GM10248 (cell line): ENCODE data around the gene PTCD1.
A peak's percentile ranks its signal among the peaks of the same experiment; 100 is the strongest.

Experiments used
- CTCF ChIA-PET: fragments of 300-600 bp; sonication (Branson Sonifier 250); formaldehyde crosslinking; extraction: SDS; loops from one replicate; lab custom pipeline; 2021; ENCODE audit warnings: antibody characterized with exemption; lab: Yijun Ruan, JAX
- POLR2A ChIA-PET: fragments of 350-650 bp; sonication (Branson Sonifier 250); formaldehyde crosslinking; extraction: SDS; loops from one replicate; lab custom pipeline; 2020; ENCODE audit warnings: antibody characterized with exemption; lab: Yijun Ruan, JAX
- DNase-seq: peaks from one replicate; pipeline ENCODE4 v3.0.0; 2012; ENCODE audit errors: extremely low spot score
- TF ChIP-seq, protein P1 (sequence below): IDR thresholded peaks from 2 replicates; pipeline ENCODE4 v1.5.1; 2012; ENCODE audit warnings: mild to moderate bottlenecking, low read depth; ENCODE audit errors: extremely low read depth, missing control alignments, control extremely low read depth

Gene PTCD1

GRCh38 chr7:99374111-99375064 is 64.2 kb downstream of the PTCD1 start, which contains the start of gene ARPC1B:
Gene ARPC1B (plus strand): TSS chr7:99374730. CDS start chr7:99385715, 10,985 bp downstream.
- CTCF ChIA-PET: interaction anchor here (1.1 to 1.5 kb wide), 3 partner anchors 9 to 19 kb away, joined by 3 to 5 read pairs (median 4); no protein-coding TSS in a partner anchor
- POLR2A ChIA-PET: interaction anchor here (1.4 kb wide), 1 partner anchor 34 kb away, joined by 6 read pairs; the partner anchor contains the start of genes BUD31 and PDAP1
- peak; percentile 98 for DNase-seq
- TF ChIP-seq, protein P1, sequence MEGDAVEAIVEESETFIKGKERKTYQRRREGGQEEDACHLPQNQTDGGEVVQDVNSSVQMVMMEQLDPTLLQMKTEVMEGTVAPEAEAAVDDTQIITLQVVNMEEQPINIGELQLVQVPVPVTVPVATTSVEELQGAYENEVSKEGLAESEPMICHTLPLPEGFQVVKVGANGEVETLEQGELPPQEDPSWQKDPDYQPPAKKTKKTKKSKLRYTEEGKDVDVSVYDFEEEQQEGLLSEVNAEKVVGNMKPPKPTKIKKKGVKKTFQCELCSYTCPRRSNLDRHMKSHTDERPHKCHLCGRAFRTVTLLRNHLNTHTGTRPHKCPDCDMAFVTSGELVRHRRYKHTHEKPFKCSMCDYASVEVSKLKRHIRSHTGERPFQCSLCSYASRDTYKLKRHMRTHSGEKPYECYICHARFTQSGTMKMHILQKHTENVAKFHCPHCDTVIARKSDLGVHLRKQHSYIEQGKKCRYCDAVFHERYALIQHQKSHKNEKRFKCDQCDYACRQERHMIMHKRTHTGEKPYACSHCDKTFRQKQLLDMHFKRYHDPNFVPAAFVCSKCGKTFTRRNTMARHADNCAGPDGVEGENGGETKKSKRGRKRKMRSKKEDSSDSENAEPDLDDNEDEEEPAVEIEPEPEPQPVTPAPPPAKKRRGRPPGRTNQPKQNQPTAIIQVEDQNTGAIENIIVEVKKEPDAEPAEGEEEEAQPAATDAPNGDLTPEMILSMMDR: no peak

- ChIA-PET CTCF (interaction anchor here (1.0 to 1.5 kb wide), 4 partner anchors 8 to 18 kb away, joined by 3 to 5 read pairs (median 4); no protein-coding TSS in a partner anchor), POLR2A (interaction anchor here (1.4 kb wide), 1 partner anchor 35 kb away, joined by 6 read pairs; the partner anchor contains the start of genes BUD31 and PDAP1)
- no peak for DNase-seq
- TF ChIP-seq, protein P1: no peak
Observed at GRCh38 chr7:99373091-99374066, 65.2 kb downstream of the PTCD1 start.

DNA sequence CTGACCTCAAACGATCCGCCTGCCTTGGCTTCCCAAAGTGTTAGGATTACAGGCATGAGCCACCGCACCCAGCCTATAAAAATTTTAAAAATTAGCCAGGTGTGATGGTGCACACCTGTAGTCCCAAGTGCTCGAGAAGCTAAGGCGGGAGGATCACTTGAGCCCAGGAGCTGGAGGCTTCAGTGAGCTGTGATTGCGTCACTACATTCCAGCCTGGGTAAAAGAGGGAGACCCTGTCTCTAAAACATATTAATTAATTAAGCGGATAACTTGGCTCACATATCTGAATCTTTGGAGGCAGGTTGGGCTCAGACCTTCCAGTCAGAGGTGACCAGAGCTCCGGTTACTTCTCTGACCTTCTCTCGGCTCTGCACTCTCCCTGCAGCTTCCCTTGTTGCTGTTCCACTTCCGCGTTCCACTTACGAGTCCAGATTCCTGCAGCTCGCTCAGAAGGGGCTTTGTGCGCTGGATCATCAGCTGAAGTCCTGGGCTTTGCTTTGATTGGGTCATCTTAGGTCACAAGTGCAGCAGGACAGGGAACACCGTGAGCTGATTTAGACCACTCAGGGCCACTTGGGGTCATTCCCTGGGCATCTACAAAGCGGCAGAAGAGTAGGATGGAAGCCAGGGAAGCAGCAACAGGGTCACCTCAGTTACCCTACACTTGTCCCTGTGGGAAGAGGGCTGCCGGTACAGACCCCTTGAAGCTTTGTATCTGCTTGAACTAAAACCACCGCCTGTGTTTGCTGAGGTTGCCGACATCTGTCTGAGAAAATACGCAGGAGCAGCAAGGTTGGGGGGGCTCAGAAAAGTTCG is 66.1 kb downstream of the PTCD1 start:
- POLR2A ChIA-PET: no interaction called here
- TF ChIP-seq, protein P1: no peak
- no peak for DNase-seq
- CTCF ChIA-PET: interaction anchor here (1.0 kb wide), 1 partner anchor 8 kb away, joined by 3 read pairs; no protein-coding TSS in a partner anchor

DNA sequence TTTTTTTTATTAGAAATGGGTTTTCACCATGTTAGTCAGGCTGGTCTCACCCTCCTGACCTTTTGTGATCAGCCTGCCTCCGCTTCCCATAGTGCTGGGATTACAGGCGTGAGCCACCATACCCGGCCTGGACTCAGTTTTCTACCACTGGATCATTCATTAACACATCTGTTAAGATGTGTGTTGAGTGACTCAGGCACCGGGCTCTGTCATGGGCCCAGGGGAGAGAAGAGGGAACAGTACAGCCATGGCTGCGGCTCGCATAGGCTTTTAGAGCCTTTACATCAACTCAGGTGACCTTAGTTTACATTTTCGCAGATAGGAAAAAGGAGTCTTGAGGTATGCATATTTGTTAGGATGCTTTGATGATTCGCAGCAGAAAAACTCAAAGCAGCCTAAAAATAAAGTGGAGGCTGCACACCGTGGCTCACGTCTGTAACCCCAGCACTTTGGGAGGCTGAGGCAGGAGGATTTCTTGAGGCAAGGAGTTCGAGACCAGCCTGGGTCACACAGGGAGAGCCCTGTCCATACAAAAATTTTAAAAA is 67.2 kb downstream of the PTCD1 start:
- TF ChIP-seq, protein P1: no peak
- DNase-seq: no peak
- ChIA-PET POLR2A (no interaction called here), CTCF (no interaction called here)

DNA sequence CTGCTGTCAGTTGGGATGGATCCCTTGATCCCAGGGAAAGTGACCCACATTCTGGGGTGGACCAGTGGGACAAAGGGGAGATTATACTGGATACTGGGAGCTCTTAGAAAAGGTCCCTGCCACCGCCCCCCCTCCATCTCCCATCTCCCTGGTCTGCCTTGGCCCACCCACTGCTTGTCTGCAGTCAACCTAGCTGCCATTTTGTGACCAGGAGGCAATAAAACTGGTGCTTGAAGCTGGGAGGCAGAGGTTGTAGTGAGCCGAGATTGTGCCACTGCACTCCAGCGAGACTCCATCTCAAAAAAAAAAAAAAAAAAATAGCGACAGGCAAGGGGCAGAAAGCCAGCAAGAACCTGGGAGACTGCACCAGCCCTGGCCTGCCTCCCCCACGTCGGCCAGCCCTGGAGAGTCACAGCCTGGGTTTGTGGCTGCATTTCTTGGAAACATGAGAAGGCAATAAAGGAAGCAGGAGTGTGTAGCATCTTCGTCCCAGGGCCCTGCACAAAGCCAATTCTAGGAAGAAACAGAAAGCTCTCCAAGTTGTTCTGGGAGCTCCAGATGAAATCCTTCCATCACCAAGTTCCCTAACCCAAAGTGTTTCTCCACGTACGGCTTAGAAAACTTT is 68.7 kb downstream of the PTCD1 start:
- ChIA-PET POLR2A (no interaction called here), CTCF (interaction anchor here (1.4 kb wide), 1 partner anchor 9 kb away, joined by 6 read pairs; no protein-coding TSS in a partner anchor)
- DNase-seq: no peak
- TF ChIP-seq, protein P1: no peak
